HG03097 (cell line): Measurements from ENCODE around the gene RPS16.
"Not testable (repeated sequence)": the region's sequence is repeated elsewhere in the genome, so short reads cannot be mapped to it uniquely, and the experiment has no call there.

Experiments used
- ATAC-seq: cut with Tn5 transposase; IDR thresholded peaks from one replicate; pipeline ENCODE4 v1.9.1; 2021; ENCODE audit not compliant: unreplicated experiment, low FRiP score

RPS16 gene

DNA sequence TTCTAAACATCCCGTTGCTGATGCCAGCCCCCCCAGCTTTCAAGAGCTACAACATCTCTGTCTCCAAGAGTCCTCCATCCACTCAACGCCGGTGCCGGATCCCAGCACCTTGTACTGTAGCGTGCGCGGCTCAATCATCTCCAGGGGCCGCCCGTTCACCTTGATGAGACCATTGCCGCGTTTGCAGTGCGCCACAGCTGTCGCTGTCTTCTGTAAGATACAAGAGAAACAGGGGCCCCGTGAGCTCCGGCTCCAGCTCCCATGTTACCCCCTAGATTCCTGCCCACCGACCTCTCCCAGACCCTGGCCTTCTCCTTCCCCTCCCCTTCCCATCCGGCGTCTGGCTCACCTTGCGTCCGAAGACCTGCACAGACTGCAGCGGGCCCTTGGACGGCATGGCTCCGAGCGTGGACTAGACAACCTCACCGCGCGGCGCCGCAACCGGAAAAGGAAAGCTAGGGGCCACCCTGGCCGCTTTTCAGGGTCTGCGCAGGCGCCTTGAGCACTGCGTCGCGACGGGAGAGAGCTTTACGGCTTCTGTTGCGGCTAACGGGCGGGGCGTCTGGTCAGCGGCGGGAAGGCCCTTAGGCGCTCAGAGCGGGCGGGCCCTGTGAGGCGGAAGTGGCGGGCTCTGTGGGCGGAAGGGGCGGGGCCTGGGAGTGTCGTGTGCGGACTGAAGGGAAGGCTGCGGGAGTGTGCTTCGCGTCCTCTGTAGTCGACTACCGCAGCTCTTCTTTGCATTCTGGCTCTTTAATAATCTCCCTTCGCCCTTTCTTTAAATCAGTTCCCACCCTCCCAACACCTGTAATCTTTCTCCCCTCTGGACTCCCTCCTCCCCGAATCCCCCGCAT, at the start of gene RPS16:
Gene RPS16 (minus strand): TSS at position 451 of the 851 bp plus-strand sequence. CDS start 54 bp downstream, at position 397.
- ATAC-seq: peak; percentile 80

DNA sequence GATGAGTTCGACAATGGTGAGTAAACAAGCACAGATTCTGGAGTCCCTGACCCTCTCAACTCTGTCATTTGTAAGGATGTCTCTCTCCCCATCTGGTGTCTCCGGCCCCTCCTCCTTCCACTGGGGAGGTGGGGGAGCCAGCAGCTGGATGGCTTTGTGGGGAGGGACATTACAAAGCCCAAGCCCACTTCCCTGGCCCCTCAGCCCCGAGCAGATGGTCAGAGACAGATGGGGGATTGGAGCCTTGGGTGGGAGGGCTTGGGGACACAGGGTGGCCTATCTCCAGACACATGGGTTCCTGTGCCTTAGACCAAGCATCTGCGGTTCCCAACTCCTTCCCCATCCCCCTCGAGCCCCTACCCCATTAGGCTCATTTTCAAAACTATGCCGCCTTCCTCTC, 47.4 kb upstream of the RPS16 start:
- ATAC-seq: no peak

DNA sequence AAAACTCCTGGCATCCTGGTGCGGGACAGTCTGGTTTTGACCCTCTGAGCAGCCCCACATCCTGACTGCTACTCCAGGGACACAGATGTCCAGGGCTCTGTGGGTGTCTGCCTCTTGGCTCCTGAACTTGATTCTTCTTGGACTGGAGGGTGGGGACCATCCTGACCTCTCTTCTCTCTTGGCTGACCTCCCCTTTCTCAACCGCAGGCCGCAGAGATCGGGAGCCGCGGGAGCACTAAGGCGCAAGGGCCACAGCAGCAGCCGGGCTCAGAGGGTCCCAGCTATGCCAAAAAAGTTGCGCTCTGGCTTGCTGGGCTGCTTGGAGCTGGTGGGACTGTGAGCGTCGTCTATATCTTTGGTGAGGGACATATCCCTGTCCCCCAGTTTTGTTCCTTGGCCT, 45.9 kb upstream of the RPS16 start:
- ATAC-seq: no peak

GRCh38 chr19:39481229-39481545, 45.4 kb upstream of the RPS16 start:
- ATAC-seq: no peak

GRCh38 chr19:39480337-39481228, 44.8 kb upstream of the RPS16 start, which contains the start of gene TIMM50:
TSS of gene TIMM50 (plus strand) at chr19:39480838. CDS start at chr19:39480854, 16 bp downstream.
- peak; percentile 83 for ATAC-seq

GRCh38 chr19:39479916-39480315, 44.2 kb upstream of the RPS16 start:
- ATAC-seq: no peak

DNA sequence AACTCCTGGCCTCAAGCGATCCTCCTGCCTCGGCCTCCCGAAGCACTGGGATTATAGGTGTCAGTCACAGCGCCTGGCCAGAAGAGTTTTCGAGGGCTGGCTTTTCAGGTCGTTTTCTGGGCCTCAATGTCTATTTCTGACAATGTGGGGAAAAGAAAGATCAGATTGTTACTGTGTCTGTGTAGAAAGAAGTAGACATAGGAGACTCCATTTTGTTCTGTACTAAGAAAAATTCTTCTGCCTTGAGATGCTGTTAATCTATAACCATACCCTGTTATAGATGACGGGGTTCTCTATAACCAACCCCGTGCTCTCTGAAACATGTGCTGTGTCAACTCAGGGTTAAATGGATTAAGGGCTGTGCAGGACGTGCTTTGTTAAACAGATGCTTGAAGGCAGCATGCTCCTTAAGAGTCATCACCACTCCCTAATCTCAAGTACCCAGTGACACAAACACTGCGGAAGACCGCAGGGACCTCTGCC, 43.6 kb upstream of the RPS16 start:
- not testable (repeated sequence) for ATAC-seq

DNA sequence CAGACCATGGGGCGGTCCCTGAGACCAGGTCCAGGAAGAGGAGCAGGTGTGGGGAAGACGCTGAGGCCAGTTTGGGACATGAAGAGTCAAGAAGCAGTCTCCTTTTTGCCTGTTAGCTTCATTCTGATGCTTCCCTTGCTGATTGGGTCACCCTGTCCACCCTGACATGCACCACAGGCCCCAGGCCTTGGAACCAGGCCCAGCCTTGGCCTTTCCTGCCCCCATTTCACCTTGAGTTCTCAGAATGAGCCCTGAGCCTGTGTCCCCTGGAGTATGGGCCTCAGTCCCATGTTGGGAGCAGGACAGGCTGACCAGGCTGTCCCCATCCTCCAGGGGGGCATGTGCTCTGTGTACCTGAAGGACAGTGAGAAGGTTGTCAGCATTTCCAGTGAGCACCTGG, 40.0 kb upstream of the RPS16 start:
- ATAC-seq: no peak

DNA sequence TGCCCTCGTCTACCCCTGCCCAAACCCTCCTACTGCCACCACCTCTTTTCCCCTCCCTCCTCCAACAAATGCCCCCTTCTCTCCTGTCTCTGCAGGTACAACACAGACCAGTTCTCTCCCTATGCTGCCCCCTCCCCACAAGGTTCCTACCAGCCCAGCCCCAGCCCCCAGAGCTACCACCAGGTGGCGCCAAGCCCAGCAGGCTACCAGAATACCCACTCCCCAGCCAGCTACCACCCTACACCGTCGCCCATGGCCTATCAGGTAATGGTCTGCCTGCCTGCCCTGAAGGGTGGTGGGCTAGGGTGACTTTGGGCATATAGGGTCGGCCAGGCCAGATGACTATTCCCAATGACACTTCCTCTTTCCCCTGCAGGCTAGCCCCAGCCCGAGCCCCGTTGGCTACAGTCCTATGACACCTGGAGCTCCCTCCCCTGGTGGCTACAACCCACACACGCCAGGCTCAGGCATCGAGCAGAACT, 38.4 kb upstream of the RPS16 start:
- ATAC-seq: no peak

DNA sequence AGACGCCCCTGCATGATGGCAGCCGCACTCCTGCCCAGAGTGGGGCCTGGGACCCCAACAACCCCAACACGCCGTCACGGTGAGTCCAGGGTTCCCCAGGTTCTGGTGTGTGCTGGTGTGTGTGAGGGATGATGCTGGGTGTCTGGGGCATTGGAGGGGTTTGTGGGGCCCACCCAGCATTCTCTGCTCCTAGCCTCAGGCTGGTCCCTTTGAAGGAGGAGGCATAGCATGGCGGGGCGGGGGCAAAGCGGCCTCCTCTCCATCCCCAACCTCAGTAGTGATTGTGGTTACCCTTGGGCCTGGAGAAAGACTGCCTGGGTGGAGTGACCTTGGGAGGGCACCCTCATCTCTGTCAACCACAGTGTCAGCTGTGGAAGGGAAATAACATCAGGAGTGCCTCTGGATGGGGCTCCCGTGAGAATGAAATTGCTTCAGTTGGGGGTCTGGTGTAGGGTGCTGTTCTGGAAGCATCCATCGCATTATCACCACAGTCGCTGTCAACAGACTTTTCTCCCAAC, 37.8 kb upstream of the RPS16 start:
- no peak for ATAC-seq

GRCh38 chr19:39472746-39473442, 37.1 kb upstream of the RPS16 start:
- no peak for ATAC-seq

DNA sequence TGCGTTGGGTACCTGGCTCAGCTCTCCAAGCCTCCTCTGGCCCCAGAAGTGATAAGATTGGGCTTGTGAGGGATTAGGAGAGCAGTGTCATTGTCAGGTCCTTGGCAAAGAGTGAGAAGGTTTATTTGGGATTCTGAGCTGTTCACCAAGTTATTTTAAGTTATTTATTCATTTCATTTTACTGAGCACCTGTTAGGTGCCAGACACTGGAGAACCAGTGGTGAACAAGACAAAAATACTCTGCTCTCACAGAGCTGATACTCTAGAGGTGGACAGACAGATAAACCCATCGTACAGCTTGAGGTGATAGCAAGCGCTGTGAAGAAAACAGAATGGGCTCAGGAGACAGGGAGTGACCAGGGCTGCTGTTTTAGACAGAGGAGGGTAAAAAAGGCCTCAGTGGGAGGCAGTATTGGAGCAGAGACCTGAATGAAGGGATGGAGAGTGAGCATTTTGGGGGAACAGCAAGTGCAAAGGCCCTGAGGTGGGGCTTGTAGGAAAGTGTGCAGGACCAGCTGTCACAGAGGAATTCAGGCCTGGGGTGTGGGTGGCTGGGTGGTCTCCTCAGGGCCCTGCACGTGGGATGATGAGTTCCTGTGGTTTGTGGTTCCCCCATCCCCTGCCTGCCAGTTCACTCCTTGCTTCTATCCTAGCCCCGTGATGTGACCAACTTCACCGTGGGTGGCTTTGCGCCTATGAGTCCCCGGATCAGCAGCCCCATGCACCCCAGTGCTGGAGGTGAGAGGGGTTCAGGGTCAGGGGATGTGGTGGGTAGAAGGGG, 36.2 kb upstream of the RPS16 start:
- ATAC-seq: no peak

DNA sequence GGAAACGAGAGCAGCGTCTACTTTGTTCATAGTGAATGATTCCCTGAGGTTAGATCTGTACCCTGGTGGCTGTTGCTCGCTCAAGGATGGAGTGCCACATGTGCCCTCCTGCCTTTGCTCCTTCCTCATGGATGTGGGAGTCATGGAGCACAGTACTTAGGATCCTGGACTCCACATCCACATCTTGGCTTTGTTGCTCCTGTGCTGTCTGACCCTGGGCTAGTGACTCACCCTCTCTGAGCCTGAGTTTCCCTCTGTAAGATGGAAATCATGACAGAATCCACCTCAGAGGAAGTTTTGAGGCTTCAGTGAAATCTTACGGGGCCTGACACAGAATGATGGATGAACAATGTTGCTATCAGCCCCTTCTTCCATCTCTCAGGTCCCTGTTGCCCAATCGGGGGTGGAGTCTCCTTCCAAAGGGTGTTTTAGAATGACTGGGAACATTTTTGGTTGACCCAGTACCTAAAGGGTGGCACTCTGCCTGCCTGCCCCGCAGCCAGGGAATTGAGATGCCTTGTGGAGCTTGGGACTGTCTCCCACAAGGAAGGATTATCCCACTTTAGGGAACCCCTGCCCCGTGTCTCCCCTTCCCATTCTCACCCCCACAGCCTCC, 35.1 kb upstream of the RPS16 start:
- no peak for ATAC-seq

DNA sequence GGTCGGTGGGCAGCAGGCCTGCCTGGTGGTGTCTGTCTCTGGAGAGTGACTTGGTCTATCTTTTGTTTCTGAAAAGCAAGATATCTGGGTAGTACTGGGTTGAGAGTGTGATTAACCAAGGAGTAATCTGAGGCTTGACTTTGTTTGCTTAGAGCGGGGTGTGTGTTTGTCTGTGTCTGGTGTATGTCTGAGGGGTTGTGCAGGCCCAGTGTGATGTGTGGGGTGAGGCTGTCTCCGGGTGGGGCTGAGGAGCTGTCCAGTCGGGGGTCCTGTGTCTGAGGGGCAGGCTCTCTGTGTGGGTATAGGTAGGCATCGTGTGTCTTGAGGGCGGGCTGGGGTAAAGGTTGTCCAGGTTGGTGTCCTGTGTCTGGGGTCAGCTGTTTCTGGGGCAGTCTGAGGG, 33.8 kb upstream of the RPS16 start:
- ATAC-seq: no peak

DNA sequence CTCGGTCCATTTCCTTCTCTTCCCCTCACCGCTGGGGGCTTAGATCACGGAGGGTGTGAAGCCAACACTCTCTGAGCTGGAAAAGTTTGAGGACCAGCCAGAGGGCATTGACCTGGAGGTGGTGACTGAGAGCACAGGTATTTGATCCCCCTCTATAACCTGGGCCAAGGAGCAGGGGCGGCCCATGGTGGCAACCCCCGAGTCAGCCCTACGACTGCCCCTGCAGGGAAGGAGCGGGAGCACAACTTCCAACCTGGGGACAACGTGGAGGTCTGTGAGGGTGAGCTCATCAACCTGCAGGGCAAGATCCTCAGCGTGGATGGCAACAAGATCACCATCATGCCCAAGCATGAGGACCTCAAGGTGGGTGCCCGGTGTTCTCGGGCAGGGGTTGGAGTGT, 33.3 kb upstream of the RPS16 start:
- ATAC-seq: no peak

GRCh38 chr19:39467941-39468340, 32.2 kb upstream of the RPS16 start:
- no peak for ATAC-seq

DNA sequence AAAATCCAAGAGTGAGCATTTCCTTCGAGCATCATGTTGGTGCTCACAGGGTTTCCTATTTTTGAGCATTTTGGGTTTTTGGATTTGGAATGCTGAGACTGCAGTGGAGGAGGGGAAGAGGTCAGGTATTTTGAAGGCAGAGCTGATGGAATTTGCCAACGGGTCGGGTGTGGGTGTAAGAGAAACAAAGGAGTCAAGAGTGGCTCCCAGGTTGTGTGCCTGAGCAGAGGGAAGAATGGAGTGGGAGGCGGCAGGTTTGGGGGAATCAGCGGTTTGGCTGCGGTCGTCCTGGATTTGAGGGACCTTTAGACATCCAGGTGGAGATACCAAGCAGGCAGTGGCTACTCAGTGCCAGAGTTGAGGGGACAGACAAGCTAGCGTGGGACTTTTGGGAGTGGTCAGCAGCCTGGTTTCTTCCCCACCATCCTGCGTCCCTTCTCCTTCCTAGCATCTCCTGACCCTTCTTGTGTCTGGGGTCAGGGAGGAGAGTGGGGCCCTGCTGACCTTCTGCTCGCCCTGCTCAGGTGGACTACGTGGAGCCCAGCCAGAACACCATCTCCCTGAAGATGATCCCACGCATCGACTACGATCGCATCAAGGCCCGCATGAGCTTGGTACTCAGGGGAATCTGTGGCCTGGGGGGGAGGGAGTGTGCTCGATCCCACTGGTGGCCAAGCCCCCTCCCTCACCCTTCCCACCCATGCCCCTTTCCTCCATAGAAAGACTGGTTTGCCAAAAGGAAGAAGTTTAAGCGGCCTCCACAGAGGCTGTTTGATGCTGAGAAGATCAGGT, 30.4 kb upstream of the RPS16 start:
- ATAC-seq: no peak

- no peak for ATAC-seq
These were observed 27.7 kb upstream of the RPS16 start for GRCh38 chr19:39463403-39463802.
